ENCODE results near the gene PPP2R2C.

The PPP2R2C gene

DNA sequence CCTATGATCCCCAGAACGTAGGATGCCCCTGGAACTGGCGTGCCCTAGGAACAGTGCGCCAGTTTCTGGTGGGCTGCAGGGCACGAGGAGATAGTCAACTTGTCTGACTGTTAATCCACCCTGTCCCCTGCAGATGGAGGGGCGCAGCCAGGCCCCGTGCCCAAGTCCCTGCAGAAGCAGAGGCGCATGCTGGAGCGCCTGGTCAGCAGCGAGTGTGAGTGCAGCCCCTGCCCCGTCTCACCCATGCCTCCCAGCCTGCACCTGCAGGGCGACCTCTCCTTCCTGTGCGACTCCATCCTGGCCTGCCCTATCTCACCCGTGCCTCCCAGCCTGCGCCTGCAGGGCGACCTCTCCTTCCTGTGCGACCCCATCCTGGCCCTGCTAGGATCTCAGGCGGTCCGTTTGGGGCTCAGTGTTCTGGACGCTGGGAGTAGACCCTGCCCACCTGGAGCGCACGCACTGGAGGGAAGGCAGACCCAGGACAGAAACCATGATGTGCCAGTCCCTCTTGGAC is 180.6 kb downstream of the PPP2R2C start:
- DNase-seq (ENCODE audit: low read depth in 2 of 2) = no peak

DNA sequence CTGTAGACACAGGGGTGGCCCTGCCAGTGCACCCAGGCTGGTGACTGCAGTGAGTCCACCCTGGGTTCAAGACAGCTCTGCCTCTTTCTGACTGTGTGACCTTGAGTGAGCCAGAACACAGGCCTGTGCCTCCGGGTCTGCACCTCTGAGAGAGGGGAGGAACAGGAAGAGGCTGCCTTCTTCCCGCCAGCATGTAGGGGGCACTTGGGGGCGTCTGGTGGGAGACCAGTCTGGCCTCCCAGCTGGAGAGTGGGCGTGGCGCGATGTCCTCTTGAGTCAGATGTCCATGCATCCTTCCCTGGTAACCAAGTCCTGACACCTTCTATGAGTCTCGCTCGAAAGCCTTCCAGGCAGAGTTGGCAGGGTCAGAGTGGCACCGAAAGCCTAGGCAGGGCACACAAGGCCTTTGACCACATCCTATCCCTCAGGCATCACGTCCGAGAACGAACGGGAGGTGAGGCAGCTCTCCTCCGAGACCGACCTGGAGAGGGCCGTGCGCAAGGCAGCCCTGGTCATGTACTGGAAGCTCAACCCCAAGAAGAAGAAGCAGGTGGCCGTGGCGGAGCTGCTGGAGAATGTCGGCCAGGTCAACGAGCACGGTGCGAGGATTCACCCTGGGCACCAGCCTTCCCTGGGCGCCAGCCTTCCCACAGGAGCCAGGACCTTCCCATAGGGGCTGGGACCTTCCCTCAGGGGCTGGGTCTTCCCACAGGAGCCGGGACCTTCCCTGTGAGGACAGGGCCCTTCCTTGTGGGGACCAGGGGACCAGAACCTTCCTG is 181.5 kb downstream of the PPP2R2C start:
- no peak for DNase-seq (ENCODE audit: low read depth in 2 of 2)

DNA sequence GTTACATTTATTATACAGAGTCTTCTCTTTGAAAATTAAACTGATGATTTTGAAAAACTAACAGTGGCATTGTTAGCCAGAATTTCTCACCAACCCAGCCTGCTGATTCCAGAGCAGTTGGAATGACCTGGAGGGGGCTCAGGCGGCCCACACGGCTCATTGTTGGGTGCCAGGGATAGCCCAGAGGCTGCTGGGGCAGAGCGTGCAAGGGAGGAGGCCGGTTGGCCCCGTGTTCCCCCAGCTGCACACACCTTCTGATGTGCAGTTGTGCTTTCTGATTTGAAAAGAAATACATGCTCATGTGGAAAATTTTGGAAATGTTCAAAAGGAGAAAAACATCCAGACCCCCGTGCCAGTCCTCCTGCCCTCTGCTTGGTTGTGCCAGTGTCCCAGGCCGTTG is 182.2 kb downstream of the PPP2R2C start:
- no peak for DNase-seq (ENCODE audit: low read depth in 2 of 2)

DNA sequence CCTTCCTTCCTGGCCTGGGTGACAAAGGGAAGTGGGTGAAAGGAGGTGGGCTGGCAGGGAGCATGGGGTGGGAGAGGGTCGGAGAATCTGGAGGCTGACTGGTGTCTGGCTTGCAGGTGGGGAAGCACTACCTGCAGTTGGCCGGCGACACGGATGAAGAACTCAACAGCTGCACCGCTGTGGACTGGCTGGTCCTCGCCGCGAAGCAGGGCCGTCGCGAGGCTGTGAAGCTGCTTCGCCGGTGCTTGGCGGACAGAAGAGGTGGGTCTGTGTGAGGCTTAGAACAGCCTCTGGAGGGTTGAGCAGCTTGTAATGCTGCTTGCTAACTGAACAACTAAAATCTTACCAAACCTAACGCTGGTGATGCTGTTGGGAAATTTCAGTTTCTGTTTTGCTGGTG is 183.5 kb downstream of the PPP2R2C start:
- no peak for DNase-seq (ENCODE audit: low read depth in 2 of 2)

DNA sequence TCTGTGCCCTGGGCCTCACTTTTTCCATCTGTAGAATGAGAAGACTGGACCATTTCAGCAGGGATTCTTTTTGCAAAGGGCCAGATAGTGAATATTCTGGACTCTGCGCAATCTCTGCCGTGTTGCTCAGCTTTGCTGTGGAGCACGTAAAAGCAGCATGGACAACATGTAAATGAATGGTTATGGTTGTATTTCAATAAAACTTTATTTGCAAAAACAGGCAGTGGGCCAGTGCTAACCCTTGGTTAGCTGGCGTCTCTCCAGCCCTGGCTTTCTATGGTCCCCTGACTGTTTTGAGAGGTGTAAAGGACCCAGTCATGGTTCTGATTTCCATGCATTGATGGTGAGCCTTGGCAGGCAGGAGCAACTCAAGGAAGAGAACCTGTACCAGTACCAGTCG is 184.1 kb downstream of the PPP2R2C start:
- no peak for DNase-seq (ENCODE audit: low read depth in 2 of 2)

DNA sequence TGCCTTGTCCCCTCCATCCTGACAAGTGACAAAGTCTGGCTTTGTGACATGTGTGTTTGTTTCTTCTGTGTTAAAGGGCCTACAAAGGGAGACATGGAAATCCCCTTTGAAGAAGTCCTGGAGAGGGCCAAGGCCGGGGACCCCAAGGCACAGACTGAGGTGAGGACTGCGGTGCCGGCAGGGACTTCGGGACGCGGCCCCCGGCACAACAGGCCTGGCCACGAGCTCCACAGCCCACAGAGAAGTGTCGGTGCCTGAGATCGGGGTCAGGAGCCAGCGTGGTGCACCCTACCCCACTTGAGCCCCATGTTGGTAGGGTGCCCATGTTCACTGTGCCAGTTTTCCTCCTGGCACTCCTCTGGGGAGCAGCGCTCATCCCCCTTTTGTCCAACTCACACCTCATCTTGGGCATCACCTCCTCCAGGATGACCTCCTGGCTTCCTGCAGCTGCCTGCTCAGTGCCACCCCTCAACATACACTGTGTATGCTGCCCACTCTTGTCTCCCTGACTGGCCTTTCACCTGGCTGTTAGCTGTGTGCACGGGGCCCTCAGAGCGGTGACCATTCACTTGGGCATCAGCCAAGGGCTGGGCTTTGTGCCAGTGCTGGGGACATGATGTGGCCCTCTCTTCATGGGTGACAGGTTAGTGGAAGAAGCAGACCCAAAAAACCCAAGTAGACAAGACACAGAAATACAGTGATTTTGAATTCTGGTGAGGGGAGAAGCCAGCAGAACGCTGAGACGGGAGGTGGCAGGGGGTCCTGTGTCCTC is 185.2 kb downstream of the PPP2R2C start:
- DNase-seq (ENCODE audit: low read depth in 2 of 2) = no peak

DNA sequence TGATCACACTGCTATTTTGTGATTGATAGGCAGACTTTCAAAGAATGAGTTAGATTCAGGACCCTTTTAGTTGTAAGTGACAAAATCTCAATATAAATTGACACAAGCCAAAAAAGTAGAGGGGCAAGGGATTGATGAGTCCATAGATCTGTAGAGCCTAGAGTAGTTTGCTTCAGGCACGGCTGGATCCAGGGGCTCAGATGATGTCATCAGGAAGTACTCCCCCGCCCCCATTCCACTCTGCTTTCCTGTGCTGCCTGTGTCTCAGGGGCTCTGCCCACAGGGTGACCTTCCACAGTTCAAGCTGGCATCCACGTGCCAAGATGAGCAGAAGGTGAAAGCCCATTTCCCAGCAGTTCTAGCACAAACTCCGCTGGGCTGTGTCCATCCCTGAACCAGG is 189.1 kb downstream of the PPP2R2C start:
- DNase-seq (ENCODE audit: low read depth in 2 of 2) = no peak

DNA sequence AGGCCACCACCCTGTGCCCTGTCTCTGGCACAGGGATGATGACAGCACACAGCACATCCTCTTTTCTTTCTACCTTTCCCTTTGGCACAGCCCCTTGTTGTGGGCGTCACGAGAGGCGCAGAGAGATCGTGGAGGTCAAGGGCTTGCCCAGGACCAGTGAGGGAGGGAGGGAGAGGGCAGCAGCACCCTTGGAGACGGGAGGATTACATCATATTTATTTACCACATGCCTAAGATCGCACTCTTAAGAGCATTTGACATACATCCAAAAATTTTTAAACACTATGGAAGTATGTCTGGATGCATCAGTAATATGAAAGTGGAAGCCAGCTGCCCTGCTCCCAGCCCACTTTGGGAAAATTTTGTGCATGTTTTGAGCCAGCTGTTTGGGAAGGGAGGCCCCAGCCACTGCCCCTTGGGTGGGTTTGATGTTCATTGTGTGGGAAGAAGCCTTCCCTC is 190.1 kb downstream of the PPP2R2C start:
- DNase-seq (ENCODE audit: low read depth in 2 of 2) = no peak

DNA sequence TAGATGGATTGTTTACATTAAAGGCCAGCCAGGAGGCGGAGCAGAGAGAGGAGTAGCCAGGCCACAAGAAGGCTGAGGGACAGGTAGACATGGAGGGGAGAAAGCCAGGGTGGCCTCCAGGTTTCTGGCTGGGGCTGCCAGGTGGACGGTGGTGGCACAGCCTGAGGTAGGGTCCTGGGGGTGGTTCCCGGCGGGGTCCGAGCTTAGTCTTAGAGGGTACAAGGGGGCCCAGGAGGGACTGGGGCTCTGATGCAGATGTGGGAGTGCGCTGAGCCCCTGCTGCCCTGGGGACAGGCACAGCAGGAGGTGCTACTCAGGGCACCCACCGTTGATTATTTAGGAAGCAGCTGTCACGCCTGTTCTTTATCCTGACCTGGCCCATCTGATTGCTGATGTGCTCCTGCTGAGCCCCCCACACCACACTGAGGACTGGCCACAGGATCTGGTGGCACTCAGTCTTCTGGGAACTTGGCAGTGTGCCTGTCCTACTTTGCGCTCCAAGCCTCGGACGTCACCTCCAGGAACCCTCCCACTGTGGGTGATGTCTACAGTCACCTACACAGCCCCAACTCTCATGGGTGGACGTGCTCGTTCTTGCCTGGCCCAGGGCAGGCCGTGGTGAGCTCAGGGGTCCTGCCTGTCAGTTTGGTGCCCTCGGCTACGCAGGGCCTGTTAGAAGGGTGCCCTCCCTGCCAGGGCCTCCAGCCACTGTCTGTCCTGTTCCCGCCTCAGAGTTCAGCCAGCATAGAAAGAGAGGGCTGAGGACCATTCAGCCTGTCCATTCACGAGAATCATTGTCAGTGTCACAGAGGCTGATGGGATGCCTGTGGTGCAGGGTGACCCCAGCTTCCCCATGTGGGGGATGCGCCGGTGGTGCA is 190.7 kb downstream of the PPP2R2C start:
- DNase-seq (ENCODE audit: low read depth in 2 of 2) = no peak

DNA sequence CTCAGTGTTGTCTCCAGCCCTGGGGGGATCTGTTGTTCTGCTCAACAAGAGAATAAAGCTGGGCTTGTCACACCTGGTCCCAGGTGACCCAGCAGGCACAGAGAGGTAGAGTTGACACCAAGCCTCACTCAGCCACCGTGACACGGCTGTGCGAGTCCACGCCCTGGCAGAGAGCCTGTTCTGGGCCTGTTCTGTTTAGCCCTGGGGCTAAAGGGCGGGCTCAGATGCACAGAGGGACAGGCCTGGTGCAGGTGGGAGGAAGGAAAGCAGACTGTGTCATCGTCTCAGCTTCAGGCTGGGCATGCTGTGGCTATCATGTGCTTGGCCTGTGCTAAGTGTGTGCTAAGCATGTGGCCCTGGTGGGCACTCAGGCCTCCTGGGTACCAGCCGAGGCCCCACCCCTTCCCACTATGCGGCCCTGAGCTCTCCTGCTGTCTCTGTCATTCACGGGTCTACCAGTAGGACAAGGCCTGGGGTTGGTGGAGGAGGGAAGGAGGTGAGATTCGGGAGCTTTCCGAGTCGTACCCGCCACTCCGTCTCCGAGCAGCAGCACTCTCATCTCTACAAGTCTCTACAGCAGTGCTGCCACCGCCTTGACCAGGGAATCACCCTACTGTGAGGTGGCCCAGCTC is 191.9 kb downstream of the PPP2R2C start:
- DNase-seq (ENCODE audit: low read depth in 2 of 2) = no peak

DNA sequence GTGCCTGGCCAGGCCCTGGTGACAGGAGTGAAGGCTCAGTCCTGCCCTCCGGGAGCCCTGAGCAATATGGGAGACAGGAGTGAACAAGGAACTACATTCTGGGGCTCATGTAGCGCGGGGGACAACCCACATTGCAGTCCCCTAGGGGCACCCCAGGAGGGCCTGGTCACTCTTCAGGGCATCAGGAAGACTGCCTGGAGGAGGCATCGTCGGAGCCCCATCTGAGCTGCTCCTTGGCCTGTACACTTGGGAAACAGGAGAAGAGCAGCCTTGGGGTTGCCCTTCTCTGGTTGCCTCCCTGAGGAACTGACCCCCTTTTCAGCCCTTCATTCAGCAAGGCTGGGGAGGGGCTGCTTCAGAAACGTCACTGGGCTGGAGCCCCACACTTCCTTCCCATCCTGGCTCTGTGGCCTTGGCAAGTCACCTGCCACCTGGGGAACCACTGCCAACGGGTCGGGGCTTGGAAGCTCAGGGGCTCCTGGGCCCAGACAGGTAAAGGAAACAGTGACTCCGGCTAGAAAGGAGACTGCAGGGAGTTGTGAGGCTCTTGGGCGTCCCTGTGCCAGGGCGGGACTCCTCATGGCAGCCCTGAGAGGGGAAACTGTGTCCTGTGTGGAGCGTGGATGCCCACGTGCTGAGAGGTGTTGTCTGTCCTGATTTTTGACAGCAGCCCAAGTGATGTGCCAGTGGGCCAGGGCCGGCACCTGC is 192.7 kb downstream of the PPP2R2C start:
- no peak for DNase-seq (ENCODE audit: low read depth in 2 of 2)

DNA sequence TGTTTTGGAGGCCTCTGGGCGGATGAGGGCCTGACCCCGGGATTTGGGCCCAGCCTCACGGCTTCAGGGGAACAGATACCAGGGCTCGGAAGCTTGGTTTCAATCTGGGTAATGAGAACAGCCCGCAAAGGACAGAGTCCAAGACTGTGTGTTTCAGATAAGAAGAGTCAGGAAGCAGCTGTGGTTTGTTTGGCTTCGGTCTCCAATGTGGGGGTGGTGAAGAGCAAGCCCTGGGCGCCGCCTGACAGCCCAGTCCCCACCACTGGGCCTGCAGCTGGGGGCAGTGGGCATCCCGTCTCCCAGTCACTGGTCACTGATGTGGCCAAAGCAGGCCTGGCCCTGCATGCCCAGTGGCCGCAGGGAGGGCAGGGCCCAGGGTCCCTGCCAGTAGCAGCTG is 193.6 kb downstream of the PPP2R2C start:
- DNase-seq (ENCODE audit: low read depth in 2 of 2) = no peak

DNA sequence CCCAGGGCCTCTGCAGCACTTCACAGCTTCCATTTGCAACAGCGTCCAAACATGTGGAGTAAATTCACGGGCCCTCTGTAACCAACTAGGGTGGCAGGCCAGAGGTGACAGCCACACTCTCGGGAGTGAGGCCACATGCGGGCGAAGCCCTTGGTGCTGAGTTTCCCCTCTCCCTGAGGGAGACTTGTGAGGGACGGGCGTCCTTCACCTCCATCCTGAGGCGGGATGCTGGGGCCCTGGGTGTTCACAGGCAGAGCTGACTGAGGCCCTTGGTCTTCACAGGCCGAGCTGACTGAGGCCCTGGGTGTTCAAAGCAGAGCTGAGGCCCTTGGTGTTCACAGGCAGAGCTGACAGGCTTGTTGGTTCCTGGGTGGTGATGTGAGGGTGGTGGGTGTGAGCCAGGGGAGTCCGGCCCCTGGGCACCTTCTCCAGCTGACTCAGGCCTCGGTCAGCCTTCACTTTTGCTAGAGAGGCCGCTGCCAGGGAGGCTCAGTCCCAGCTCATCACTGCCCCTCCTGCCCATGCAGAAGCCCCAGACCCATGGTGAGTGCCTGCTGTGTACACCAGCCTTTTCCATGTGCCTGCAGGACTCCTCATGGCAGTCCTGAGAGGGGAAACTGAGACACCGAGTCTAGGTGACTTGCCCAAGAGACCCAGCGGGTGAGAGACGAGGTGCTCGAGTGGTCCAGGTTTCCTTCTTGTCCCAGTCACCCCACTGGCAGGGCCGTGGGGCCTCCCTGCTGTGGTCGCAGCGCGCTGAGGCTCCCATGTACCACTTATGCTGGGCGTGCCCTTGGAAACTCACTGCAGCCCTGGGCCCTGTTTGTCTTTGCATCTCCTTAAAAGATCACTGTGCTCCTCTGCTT is 194.2 kb downstream of the PPP2R2C start:
- DNase-seq (ENCODE audit: low read depth in 2 of 2) = no peak

DNA sequence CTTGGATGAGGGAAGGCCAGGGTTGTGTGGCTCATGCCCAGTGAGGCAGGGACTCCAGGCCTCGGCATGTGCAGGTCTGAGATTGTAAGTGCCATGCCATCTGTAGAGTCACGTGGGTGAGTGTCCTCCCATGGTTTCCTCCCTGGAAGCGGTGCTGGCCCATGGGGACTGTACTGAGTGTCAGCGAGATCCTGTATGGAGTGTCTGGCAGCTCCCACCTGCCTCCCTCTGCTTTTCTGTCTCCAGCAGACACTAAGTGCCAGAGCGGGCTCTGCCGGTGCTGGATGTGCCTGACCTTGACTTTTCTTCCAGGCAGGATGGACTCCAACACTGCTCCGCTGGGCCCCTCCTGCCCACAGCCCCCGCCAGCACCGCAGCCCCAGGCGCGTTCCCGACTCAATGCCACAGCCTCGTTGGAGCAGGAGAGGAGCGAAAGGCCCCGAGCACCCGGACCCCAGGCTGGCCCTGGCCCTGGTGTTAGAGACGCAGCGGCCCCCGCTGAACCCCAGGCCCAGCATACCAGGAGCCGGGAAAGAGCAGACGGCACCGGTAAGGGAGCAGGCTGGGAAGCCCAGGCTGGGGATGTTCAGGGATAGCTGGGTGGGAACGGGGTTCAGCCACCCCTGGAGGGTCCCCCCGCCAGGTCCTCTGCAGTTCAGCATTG is 195.1 kb downstream of the PPP2R2C start:
- DNase-seq (ENCODE audit: low read depth in 2 of 2) = no peak

DNA sequence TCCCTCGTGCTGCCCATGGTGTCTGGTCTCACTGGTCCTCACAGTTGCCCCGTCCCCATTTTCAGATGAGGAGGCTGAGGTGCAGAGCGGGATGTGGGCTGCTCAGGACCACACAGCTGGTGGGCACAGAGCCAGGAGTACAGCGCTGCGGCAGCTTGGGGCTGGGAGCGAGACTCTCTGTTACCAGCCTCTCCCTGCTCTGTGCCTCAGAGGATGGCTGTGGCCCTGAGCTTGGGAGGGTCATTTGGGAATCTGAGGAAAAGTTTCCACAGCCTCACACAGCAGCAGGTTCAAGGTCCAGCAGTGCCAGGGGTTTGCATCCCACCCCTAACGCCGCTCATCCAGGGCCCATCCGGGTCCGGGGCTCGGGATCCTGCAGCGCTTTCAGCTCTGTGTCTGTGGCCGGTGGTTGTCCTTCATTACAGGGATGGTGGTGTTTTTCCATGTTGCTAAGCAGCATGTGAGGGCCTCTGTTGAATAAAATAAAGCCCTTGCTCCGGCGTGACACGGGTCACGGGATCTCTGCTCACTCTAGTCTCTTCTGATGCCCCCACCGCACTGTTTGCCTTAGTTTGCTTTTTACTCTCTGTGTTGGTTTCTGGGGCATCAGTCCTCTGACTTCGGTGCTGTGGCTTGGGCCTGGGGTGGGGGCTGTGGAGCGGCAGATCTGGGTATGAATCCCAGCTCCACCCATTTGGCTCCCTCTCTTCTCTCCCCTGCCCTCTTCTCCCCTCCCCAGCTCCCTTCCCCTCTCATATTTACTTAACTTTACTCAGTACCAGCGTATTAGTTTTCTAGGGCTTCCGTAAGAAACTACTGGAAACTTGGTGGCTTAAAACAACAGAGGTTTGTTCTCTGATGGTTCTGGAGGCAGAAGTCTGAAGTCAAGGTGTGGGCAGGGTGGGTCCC is 196.3 kb downstream of the PPP2R2C start:
- DNase-seq (ENCODE audit: low read depth in 2 of 2) = no peak

DNA sequence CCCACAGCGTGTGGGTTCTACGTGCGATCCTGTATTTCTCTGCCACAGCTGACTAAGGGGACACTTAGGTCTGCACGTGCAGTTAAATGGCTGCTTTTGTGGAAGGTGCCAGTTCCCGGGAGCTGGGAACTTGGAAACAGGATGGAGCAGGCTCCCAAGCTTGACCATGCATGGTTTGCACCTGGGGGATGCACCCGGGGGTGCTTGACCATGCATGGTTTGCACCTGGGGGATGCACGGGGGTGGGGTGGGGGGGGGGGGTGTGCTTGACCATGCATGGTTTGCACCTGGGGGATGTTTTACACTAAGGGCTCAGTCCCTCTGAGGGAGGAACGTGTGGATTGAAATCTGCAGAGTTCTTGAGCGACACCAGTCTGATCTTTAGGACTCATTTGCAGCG is 197.1 kb downstream of the PPP2R2C start:
- DNase-seq (ENCODE audit: low read depth in 2 of 2) = no peak

DNA sequence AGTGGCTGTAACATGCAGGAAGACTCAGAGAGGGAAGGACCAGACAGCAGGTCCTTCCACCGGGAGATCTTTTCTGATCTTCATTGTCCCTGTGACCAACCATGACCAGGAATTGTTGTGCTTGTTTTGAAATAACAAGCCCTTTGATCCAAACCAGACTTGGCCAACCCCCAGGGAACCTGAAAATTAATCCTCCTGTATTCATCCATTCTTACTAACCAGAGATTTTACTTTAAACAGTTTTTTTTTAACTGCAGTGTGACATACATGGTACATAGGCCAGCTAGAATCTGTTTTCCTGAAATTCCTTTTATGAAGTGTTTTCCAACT is 198.8 kb downstream of the PPP2R2C start:
- no peak for DNase-seq (ENCODE audit: low read depth in 2 of 2)

DNA sequence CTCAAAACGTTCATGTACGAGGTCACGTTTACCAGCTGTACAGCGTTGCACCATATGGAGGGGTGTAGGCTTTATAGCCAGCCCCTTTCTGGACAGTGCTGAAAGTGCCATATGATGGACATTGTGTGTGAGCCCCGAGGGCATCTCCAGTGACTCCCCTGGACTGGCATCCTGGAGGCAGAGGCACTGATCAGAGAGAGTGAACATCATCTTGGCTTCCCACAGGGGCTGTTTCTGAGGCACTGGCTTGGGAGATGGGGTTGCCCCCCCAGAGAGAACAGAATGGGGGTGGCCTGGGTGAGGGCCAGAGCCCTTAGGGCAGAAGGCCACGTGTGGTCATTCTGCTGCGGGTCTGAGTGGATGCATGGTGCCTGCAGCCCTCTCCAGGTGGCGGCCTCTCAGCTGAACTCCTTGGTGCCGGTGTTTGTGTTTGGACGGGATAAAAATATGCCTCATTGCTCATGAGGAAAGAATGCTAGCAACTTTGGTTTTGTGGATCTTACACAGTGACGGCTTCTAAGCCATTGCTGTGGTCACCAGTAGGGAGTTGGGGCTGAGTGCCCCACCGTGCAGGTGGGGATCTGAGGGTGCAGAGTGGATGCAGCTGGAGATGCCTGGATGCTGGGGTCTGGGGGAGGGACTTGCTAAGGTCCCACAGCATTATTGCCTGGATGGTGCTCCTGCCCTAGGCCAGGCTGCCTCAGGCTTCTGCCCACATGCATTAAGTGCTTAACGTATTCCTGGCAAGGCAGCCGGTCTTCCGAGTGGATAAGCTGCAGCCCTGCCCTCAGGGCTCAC is 199.4 kb downstream of the PPP2R2C start:
- no peak for DNase-seq (ENCODE audit: low read depth in 2 of 2)
